Endodermal cell (in vitro differentiated cells): ENCODE results near the gene PCDHGA5. TPM values are rescaled to one million over a fixed set of nuclear protein-coding genes. Genes with fewer than 3 reads are reported as not detected.
"Not testable (repeated sequence)": the region's sequence is repeated elsewhere in the genome, so short reads cannot be mapped to it uniquely, and the experiment has no call there.

Experiments
- DNase-seq: peaks from one replicate; pipeline ENCODE4 v3.0.0-alpha.2; 2017
- H3K27ac ChIP-seq: 2 replicates; pipeline ENCODE4 v1.5.1; 2013; ENCODE audit warnings: mild to moderate bottlenecking, low read depth, low read length, moderate library complexity
- H3K27me3 ChIP-seq: 2 replicates; pipeline ENCODE4 v1.6.1; 2013; ENCODE audit warnings: mild to moderate bottlenecking, low read length, moderate library complexity; ENCODE audit not compliant: insufficient read depth, control insufficient read depth, poor library complexity, severe bottlenecking
- H3K36me3 ChIP-seq: 2 replicates; pipeline ENCODE4 v1.7.0; 2013; ENCODE audit warnings: mild to moderate bottlenecking, low read length, moderate library complexity; ENCODE audit not compliant: control insufficient read depth, insufficient read depth
- H3K4me1 ChIP-seq: one replicate; pipeline ENCODE4 v1.7.0; 2013; ENCODE audit warnings: low read length; ENCODE audit not compliant: control insufficient read depth, insufficient read depth
- H3K4me3 ChIP-seq: 2 replicates; pipeline ENCODE4 v1.5.1; 2013; ENCODE audit warnings: mild to moderate bottlenecking, low read length, moderate library complexity
- H3K9ac ChIP-seq: 2 replicates; pipeline ENCODE4 v1.6.1; 2013; ENCODE audit warnings: mild to moderate bottlenecking, low read length, moderate library complexity; ENCODE audit not compliant: poor library complexity, severe bottlenecking; ENCODE audit errors: extremely low read depth
- H3K9me3 ChIP-seq: 2 replicates; pipeline ENCODE4 v1.6.1; 2013; ENCODE audit warnings: mild to moderate bottlenecking, low read length, moderate library complexity; ENCODE audit not compliant: control insufficient read depth
- H3K27ac Mint-ChIP-seq: 2 replicates; pipeline ENCODE4 v1.8.0; 2020; ENCODE audit warnings: mixed read lengths
- H3K27me3 Mint-ChIP-seq: 2 replicates; pipeline ENCODE4 v1.8.0; 2021; ENCODE audit warnings: mild to moderate bottlenecking, mixed read lengths; ENCODE audit not compliant: insufficient read depth
- H3K36me3 Mint-ChIP-seq: 2 replicates; pipeline ENCODE4 v1.8.0; 2020; ENCODE audit warnings: low read depth, mixed read lengths
- H3K4me1 Mint-ChIP-seq: 2 replicates; pipeline ENCODE4 v1.8.0; 2020; ENCODE audit warnings: mixed read lengths
- H3K4me3 Mint-ChIP-seq: 2 replicates; pipeline ENCODE4 v1.8.0; 2020; ENCODE audit warnings: mild to moderate bottlenecking, moderate library complexity, mixed read lengths
- H3K9me3 Mint-ChIP-seq: 2 replicates; pipeline ENCODE4 v1.8.0; 2020; ENCODE audit warnings: mild to moderate bottlenecking, mixed read lengths
- WGBS, 2 experiments: methylation state at CpG; one replicate each; pipeline versions ENCODE4 v1.1.5 to v1.1.7; 2013; ENCODE audit warnings: missing lambda C conversion rate in 2 of 2, mixed read lengths in 1 of 2; ENCODE audit not compliant: insufficient coverage in 1 of 2, insufficient read length in 1 of 2; 5-methylcytosine and 5-hydroxymethylcytosine counted together
- total RNA-seq, 2 donors: library from RNA; stranded (reverse); fragmentation: NEBNext Ultra II Directional in 1 of 2; extraction: Animal tissue kit (Norgen Biotek cat#: 25700) in 1 of 2; gene quantifications; 2 replicates in 1 of 2; 3 replicates in 1 of 2; pipeline ENCODE4 v1.2.1, GENCODE V29; 2021
- TF ChIP-seq, protein P1 (sequence below): fragments of 200-600 bp; sonication (generic); conservative IDR thresholded peaks from 2 replicates; pipeline ENCODE4 v1.5.0; 2021; ENCODE audit warnings: antibody characterized with exemption, mild to moderate bottlenecking

PCDHGA5 gene
- total RNA-seq, 2 donors from 2014 or later, result 0.51 to 3.0 TPM

DNA sequence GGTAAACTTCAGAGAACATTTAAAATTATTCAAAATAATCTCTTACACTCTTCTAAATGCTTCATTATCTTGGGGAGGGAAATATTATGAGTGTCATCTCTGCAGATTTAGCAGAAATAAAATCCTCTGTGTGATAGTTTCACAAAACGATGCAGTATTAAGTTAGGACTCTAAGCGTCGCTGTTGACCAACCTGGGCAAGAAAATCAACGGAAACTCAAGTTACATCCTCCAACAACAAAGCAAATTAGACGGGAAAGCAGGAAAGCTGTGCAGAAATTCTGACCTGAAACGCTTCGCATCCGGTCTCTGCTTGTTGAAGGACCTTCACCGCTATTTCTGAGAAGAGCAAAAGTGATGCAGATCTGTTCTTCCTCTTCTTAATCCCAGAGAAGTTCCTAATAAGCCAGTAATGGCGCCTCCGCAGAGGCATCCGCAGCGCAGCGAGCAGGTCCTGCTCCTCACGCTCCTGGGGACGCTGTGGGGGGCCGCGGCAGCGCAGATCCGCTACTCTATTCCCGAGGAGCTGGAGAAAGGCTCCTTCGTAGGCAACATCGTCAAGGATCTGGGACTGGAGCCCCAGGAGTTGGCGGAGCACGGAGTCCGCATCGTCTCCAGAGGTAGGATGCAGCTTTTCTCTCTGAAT, 9.8 kb downstream of the PCDHGA5 start, which contains the start of gene PCDHGA6:
PCDHGA6 (plus strand) TSS at position 219 of the 645 bp plus-strand sequence; CDS start at position 412, 193 bp downstream.
- no peaks in the 10 kb centered on the region for H3K4me1 Mint-ChIP-seq
- H3K36me3 Mint-ChIP-seq, result peaks cover 48% of the 10 kb centered on the region
- TF ChIP-seq, protein P1, sequence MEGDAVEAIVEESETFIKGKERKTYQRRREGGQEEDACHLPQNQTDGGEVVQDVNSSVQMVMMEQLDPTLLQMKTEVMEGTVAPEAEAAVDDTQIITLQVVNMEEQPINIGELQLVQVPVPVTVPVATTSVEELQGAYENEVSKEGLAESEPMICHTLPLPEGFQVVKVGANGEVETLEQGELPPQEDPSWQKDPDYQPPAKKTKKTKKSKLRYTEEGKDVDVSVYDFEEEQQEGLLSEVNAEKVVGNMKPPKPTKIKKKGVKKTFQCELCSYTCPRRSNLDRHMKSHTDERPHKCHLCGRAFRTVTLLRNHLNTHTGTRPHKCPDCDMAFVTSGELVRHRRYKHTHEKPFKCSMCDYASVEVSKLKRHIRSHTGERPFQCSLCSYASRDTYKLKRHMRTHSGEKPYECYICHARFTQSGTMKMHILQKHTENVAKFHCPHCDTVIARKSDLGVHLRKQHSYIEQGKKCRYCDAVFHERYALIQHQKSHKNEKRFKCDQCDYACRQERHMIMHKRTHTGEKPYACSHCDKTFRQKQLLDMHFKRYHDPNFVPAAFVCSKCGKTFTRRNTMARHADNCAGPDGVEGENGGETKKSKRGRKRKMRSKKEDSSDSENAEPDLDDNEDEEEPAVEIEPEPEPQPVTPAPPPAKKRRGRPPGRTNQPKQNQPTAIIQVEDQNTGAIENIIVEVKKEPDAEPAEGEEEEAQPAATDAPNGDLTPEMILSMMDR, result peak; percentile 39
- H3K27me3 ChIP-seq, result no peaks in the 10 kb centered on the region
- peak within 1 kb of the TSS; percentile 26 for H3K4me3 Mint-ChIP-seq
- no peaks in the 10 kb centered on the region for H3K4me1 ChIP-seq
- no peak within 1 kb of the TSS for H3K9ac ChIP-seq
- no peak within 1 kb of the TSS for H3K4me3 ChIP-seq
- H3K27ac ChIP-seq, result no peak within 1 kb of the TSS
- 93 to 96% methylated on average over 26 to 27 of the region's 27 CpGs for WGBS, 2 experiments
- H3K27ac Mint-ChIP-seq, result no peak within 1 kb of the TSS
- no peaks in the 10 kb centered on the region for H3K36me3 ChIP-seq
- H3K9me3 ChIP-seq, result peaks cover 52% of the 10 kb centered on the region
- H3K27me3 Mint-ChIP-seq, result no peaks in the 10 kb centered on the region
- peaks cover 61% of the 10 kb centered on the region for H3K9me3 Mint-ChIP-seq
- no peak for DNase-seq

DNA sequence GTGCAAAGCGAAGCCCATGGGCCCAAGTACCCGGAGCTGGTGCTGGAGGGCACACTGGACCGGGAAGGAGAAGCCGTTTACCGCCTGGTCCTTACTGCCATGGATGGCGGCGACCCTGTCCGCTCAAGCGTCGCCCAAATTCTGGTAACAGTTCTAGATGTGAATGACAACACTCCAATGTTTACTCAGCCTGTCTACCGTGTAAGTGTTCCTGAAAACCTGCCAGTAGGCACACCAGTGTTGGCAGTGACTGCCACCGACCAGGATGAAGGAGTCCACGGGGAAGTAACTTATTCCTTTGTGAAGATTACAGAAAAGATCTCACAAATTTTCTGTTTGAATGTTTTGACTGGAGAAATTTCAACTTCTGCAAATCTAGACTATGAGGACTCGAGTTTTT, 10.7 kb downstream of the PCDHGA5 start:
- H3K27ac ChIP-seq, result no peak overlapping the region
- H3K4me1 Mint-ChIP-seq, result no peaks in the 10 kb centered on the region
- DNase-seq, result no peak
- TF ChIP-seq, protein P1, result no peak
- peaks cover 52% of the 10 kb centered on the region for H3K9me3 ChIP-seq
- H3K36me3 Mint-ChIP-seq, result peaks cover 49% of the 10 kb centered on the region
- H3K4me3 Mint-ChIP-seq, result no peak overlapping the region
- H3K4me1 ChIP-seq, result no peaks in the 10 kb centered on the region
- H3K4me3 ChIP-seq, result no peak overlapping the region
- H3K9me3 Mint-ChIP-seq, result peaks cover 60% of the 10 kb centered on the region
- H3K36me3 ChIP-seq, result no peaks in the 10 kb centered on the region
- WGBS, 2 experiments, result 95 to 96% methylated on average over 11 to 14 of the region's 14 CpGs
- H3K27me3 Mint-ChIP-seq, result no peaks in the 10 kb centered on the region
- no peaks in the 10 kb centered on the region for H3K27me3 ChIP-seq
- no peak overlapping the region for H3K9ac ChIP-seq
- H3K27ac Mint-ChIP-seq, result no peak overlapping the region

DNA sequence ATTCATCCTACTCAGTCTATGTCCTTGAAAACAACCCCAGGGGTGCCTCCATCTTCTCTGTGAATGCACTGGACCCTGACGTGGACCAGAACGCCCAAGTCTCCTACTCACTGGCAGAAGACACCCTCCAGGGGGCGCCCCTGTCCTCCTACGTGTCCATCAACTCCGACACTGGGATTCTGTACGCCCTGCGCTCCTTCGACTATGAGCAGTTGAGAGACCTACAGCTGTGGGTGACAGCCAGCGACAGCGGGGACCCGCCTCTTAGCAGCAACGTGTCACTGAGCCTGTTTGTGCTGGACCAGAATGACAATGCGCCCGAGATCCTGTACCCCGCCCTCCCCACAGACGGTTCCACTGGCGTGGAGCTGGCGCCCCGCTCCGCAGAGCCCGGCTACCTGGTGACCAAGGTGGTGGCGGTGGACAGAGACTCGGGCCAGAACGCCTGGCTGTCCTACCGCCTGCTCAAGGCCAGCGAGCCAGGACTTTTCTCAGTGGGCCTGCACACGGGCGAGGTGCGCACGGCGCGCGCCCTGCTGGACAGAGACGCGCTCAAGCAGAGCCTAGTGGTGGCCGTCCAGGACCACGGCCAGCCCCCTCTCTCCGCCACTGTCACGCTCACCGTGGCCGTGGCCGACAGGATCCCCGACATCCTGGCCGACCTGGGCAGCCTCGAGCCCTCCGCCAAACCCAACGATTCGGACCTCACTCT, 11.6 kb downstream of the PCDHGA5 start:
- H3K9ac ChIP-seq, H3K4me1 ChIP-seq, H3K27me3 Mint-ChIP-seq, DNase-seq, H3K36me3 ChIP-seq, H3K4me3 ChIP-seq, H3K4me1 Mint-ChIP-seq, H3K27me3 ChIP-seq, H3K27ac ChIP-seq, H3K27ac Mint-ChIP-seq, H3K4me3 Mint-ChIP-seq: not testable (repeated sequence)
- TF ChIP-seq, protein P1, result peak; percentile 16
- peaks cover 52% of the 10 kb centered on the region for H3K9me3 Mint-ChIP-seq
- 88 to 96% methylated on average over 8 to 36 of the region's 48 CpGs for WGBS, 2 experiments
- peaks cover 42% of the 10 kb centered on the region for H3K36me3 Mint-ChIP-seq
- peaks cover 48% of the 10 kb centered on the region for H3K9me3 ChIP-seq
